Endothelial cell (in vitro differentiated cells): ENCODE data around the gene TEX19. TPM values are rescaled to one million over a fixed set of nuclear protein-coding genes. Genes with fewer than 3 reads are reported as not detected.

ENCODE experiments used
- DNase-seq: peaks from one replicate; pipeline ENCODE4 v3.0.0; 2021; ENCODE audit warnings: low spot score
- H3K27ac Mint-ChIP-seq: one replicate; pipeline ENCODE4 v1.8.0; 2021; ENCODE audit warnings: mixed read lengths, inconsistent platforms; ENCODE audit not compliant: unreplicated experiment
- H3K27me3 Mint-ChIP-seq: one replicate; pipeline ENCODE4 v1.8.0; 2021; ENCODE audit warnings: mild to moderate bottlenecking, moderate library complexity, mixed read lengths, inconsistent platforms; ENCODE audit not compliant: unreplicated experiment
- H3K36me3 Mint-ChIP-seq: one replicate; pipeline ENCODE4 v1.8.0; 2021; ENCODE audit warnings: mild to moderate bottlenecking, low read depth, mixed read lengths, inconsistent platforms; ENCODE audit not compliant: unreplicated experiment
- H3K4me1 Mint-ChIP-seq: one replicate; pipeline ENCODE4 v1.8.0; 2021; ENCODE audit warnings: mild to moderate bottlenecking, mixed read lengths, inconsistent platforms; ENCODE audit not compliant: unreplicated experiment
- H3K4me3 Mint-ChIP-seq: one replicate; pipeline ENCODE4 v1.8.0; 2021; ENCODE audit warnings: mild to moderate bottlenecking, mixed read lengths, inconsistent platforms; ENCODE audit not compliant: unreplicated experiment
- H3K9me3 Mint-ChIP-seq: one replicate; pipeline ENCODE4 v1.8.0; 2021; ENCODE audit warnings: mixed read lengths, inconsistent platforms; ENCODE audit not compliant: unreplicated experiment
- total RNA-seq: library from RNA; stranded (reverse); fragmentation: NEBNext Ultra II Directional; extraction: Animal tissue kit (Norgen Biotek cat#: 25700); gene quantifications from one replicate; pipeline ENCODE4 v1.2.1, GENCODE V29; 2021; ENCODE audit not compliant: unreplicated experiment
- TF ChIP-seq, protein P1 (sequence below): fragments of 200-600 bp; sonication (generic); IDR thresholded peaks from one replicate; pipeline ENCODE4 v1.5.0; 2021; ENCODE audit warnings: antibody characterized with exemption; ENCODE audit not compliant: unreplicated experiment

The TEX19 gene
- total RNA-seq, 1 donor from 2014 or later: 0.26 TPM

- Mint-ChIP-seq H3K4me1 (peaks cover 3% of the 10 kb centered on the region), H3K36me3 (peaks cover 4% of the 10 kb centered on the region), H3K4me3 (no peak overlapping the region), H3K27ac (no peak overlapping the region), H3K27me3 (peaks cover 1% of the 10 kb centered on the region), H3K9me3 (no peaks in the 10 kb centered on the region)
- no peak for DNase-seq
- TF ChIP-seq, protein P1, sequence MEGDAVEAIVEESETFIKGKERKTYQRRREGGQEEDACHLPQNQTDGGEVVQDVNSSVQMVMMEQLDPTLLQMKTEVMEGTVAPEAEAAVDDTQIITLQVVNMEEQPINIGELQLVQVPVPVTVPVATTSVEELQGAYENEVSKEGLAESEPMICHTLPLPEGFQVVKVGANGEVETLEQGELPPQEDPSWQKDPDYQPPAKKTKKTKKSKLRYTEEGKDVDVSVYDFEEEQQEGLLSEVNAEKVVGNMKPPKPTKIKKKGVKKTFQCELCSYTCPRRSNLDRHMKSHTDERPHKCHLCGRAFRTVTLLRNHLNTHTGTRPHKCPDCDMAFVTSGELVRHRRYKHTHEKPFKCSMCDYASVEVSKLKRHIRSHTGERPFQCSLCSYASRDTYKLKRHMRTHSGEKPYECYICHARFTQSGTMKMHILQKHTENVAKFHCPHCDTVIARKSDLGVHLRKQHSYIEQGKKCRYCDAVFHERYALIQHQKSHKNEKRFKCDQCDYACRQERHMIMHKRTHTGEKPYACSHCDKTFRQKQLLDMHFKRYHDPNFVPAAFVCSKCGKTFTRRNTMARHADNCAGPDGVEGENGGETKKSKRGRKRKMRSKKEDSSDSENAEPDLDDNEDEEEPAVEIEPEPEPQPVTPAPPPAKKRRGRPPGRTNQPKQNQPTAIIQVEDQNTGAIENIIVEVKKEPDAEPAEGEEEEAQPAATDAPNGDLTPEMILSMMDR: no peak
Observed at GRCh38 chr17:82361885-82362633, 3.0 kb downstream of the TEX19 start.

- peaks cover 7% of the 10 kb centered on the region for H3K27me3 Mint-ChIP-seq
- TF ChIP-seq, protein P1: no peak
- peaks cover 4% of the 10 kb centered on the region for H3K36me3 Mint-ChIP-seq
- H3K4me1 Mint-ChIP-seq: peaks cover 3% of the 10 kb centered on the region
- H3K4me3 Mint-ChIP-seq: no peak overlapping the region
- H3K9me3 Mint-ChIP-seq: no peaks in the 10 kb centered on the region
- H3K27ac Mint-ChIP-seq: no peak overlapping the region
- no peak for DNase-seq
Observed at GRCh38 chr17:82365606-82366295, 6.7 kb downstream of the TEX19 start.

DNA sequence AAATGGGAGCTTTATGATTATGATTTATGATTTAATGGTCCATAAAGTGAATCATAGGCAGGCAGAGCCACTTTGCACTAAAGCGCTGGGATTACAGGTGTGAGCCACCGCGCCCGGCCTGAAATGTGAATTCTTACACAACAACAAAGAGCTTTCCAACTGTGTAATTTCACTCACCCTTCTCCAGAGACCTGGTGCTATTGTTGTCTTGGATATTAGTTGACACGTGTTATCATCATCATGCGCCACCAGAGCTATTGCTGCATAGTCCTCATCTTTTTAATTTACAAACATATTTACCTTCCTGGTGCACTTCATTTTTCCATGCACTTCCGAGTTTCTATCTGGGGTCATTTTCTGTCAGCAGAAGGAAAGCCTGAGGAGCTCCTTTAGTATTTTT is 7.7 kb downstream of the TEX19 start:
- Mint-ChIP-seq H3K4me3 (no peak overlapping the region), H3K27ac (no peak overlapping the region)

DNA sequence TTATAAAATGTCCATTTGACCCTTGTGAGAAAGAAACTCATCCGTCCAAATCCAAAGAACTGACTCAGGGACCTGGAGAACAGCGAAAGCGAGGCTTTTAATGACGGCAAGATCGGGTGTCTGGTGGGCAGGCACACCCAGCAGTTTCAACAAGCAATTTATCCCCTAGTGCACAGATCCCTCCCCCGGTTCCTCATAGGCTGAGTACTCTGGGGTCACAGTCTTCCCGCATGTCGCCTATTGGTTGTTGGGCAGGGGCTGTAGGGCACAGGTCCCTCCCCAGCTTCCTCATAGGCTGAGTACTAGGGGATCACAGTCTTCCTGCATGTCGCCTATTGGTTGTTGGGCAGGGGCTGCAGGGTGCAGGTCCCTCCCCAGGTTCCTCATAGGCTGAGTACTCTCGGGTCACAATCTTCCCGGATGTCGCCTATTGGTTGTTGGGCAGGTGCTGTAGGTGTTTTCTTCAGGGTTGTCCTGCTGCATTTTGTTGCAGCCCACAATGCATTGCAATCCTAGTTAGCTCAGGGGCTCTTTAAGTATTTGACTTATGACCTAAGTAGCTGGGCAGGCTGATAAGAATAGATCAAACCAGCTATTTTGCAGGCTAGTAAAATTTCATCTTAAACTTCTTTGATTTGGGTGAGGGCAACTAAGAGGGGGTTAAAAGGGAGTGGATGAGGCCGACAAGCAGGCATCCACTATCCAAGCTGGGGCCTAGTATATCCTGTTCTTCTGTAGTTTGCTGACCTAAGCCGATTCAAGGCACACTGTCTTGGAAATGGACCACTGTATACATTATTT is 8.9 kb downstream of the TEX19 start:
- Mint-ChIP-seq H3K4me1 (peaks cover 7% of the 10 kb centered on the region), H3K27ac (no peak overlapping the region), H3K36me3 (peaks cover 4% of the 10 kb centered on the region), H3K27me3 (peaks cover 9% of the 10 kb centered on the region), H3K9me3 (no peaks in the 10 kb centered on the region), H3K4me3 (no peak overlapping the region)
- TF ChIP-seq, protein P1: no peak
- DNase-seq: no peak

More for the DNA sequence above, 7.7 kb downstream of the TEX19 start:
- no peaks in the 10 kb centered on the region for H3K9me3 Mint-ChIP-seq
- TF ChIP-seq, protein P1: no peak
- peaks cover 3% of the 10 kb centered on the region for H3K4me1 Mint-ChIP-seq
- peaks cover 9% of the 10 kb centered on the region for H3K27me3 Mint-ChIP-seq
- DNase-seq: no peak
- peaks cover 4% of the 10 kb centered on the region for H3K36me3 Mint-ChIP-seq
